Lower lobe of right lung (tissue), 2 donors: Measurements from ENCODE around the gene B3GLCT. TPM values are rescaled to one million over a fixed set of nuclear protein-coding genes. Genes with fewer than 3 reads are reported as not detected.

ENCODE experiments used
- ATAC-seq, 2 donors: fragments of 200-7000 bp; cut with Tn5 transposase; one replicate each; pipeline ENCODE4 v1.9.1; 2020 to 2022; ENCODE audit warnings: mild to moderate bottlenecking in 2 of 2, moderate library complexity in 2 of 2
- DNase-seq: peaks from one replicate; pipeline ENCODE4 v3.0.0-alpha.2; 2020
- H3K27ac ChIP-seq: fragments of 200-600 bp; one replicate; pipeline ENCODE4 v1.8.0; 2022
- H3K27me3 ChIP-seq: fragments of 200-600 bp; one replicate; pipeline ENCODE4 v1.8.0; 2022; ENCODE audit warnings: low read depth
- H3K36me3 ChIP-seq: fragments of 200-600 bp; one replicate; pipeline ENCODE4 v1.8.0; 2022; ENCODE audit warnings: mild to moderate bottlenecking
- H3K4me1 ChIP-seq: fragments of 200-600 bp; one replicate; pipeline ENCODE4 v1.8.0; 2022
- H3K4me3 ChIP-seq: fragments of 200-600 bp; one replicate; pipeline ENCODE4 v1.8.0; 2022; ENCODE audit warnings: mild to moderate bottlenecking
- H3K9me3 ChIP-seq: fragments of 200-600 bp; one replicate; pipeline ENCODE4 v1.8.0; 2022
- CTCF ChIP-seq: fragments of 200-600 bp; IDR thresholded peaks from one replicate; pipeline ENCODE4 v1.8.0; 2022; ENCODE audit warnings: antibody characterized with exemption, mild to moderate bottlenecking
- intact Hi-C: fragments of 100-400 bp; cut with DNase I; formaldehyde crosslinking; loops from one replicate; pipeline ENCODE4 v1.11.0; 2022
- total RNA-seq: library from RNA; stranded (reverse); fragmentation: NEBNext Ultra II Directional; extraction: Animal tissue kit (Norgen Biotek cat#: 25700); gene quantifications from one replicate; pipeline ENCODE4 v1.2.1, GENCODE V29; 2021
- donor health status: DM: no; HTN: yes; CAD: no; lungs with severe emphysema.

Gene B3GLCT
- total RNA-seq, 1 donor from 2014 or later = 6.1 TPM

GRCh38 chr13:31310356-31310755 is 110.6 kb downstream of the B3GLCT start:
- ATAC-seq (no peak), DNase-seq (no peak)
- no peak overlapping the region for H3K4me3 ChIP-seq
- peaks cover 22% of the 10 kb centered on the region for H3K9me3 ChIP-seq
- H3K27ac ChIP-seq = no peak overlapping the region
- no peaks in the 10 kb centered on the region for H3K27me3 ChIP-seq
- intact Hi-C loops = no loop called here
- no peaks in the 10 kb centered on the region for H3K4me1 ChIP-seq
- no peak for TF ChIP-seq CTCF
- H3K36me3 ChIP-seq = no peaks in the 10 kb centered on the region

GRCh38 chr13:31310786-31311185 is 111.0 kb downstream of the B3GLCT start:
- Histone ChIP-seq H3K27me3 (no peaks in the 10 kb centered on the region), H3K9me3 (peaks cover 26% of the 10 kb centered on the region), H3K36me3 (no peaks in the 10 kb centered on the region), H3K4me3 (no peak overlapping the region), H3K4me1 (no peaks in the 10 kb centered on the region), H3K27ac (no peak overlapping the region)
- no peak for TF ChIP-seq CTCF
- DNase-seq (no peak), ATAC-seq (peak in 1 of 2 donors; percentile 27)
- intact Hi-C loops = no loop called here

GRCh38 chr13:31311921-31312320 is 112.1 kb downstream of the B3GLCT start:
- Histone ChIP-seq H3K36me3 (no peaks in the 10 kb centered on the region), H3K4me1 (no peaks in the 10 kb centered on the region), H3K27me3 (no peaks in the 10 kb centered on the region), H3K4me3 (no peak overlapping the region), H3K27ac (no peak overlapping the region), H3K9me3 (peaks cover 31% of the 10 kb centered on the region)
- no peak for TF ChIP-seq CTCF
- intact Hi-C loops = no loop called here
- no peak for DNase-seq
- no peak for ATAC-seq

- DNase-seq (no peak), ATAC-seq (no peak)
- Histone ChIP-seq H3K36me3 (no peaks in the 10 kb centered on the region), H3K4me1 (no peaks in the 10 kb centered on the region), H3K9me3 (peaks cover 31% of the 10 kb centered on the region), H3K27ac (no peak overlapping the region), H3K27me3 (no peaks in the 10 kb centered on the region), H3K4me3 (no peak overlapping the region)
- intact Hi-C loops = no loop called here
- no peak for TF ChIP-seq CTCF
Observed at GRCh38 chr13:31314961-31315360, 115.2 kb downstream of the B3GLCT start.

GRCh38 chr13:31320946-31321345 is 121.2 kb downstream of the B3GLCT start:
- Histone ChIP-seq H3K4me3 (no peak overlapping the region), H3K27me3 (no peaks in the 10 kb centered on the region), H3K9me3 (peaks cover 3% of the 10 kb centered on the region), H3K4me1 (no peaks in the 10 kb centered on the region), H3K27ac (no peak overlapping the region), H3K36me3 (no peaks in the 10 kb centered on the region)
- no peak for TF ChIP-seq CTCF
- DNase-seq = no peak
- intact Hi-C loops = no loop called here
- no peak for ATAC-seq

- H3K4me1 ChIP-seq = no peaks in the 10 kb centered on the region
- ATAC-seq = no peak
- intact Hi-C loops = no loop called here
Observed at GRCh38 chr13:31321457-31321856, 121.7 kb downstream of the B3GLCT start.

More at GRCh38 chr13:31321457-31321856, 121.7 kb downstream of the B3GLCT start:
- DNase-seq = no peak
- TF ChIP-seq CTCF = no peak
- Histone ChIP-seq H3K4me3 (no peak overlapping the region), H3K36me3 (no peaks in the 10 kb centered on the region), H3K27ac (no peak overlapping the region), H3K9me3 (no peaks in the 10 kb centered on the region), H3K27me3 (no peaks in the 10 kb centered on the region)
